HepG2 (cell line): Measurements from ENCODE around the gene ABCC1.

ENCODE experiments used
- CREB1 ChIP-seq, 2 experiments: fragments of 450-650 bp in 1 of 2; IDR thresholded peaks; 2 replicates each; pipeline ENCODE4 v1.6.1; 2016 to 2017; ENCODE audit warnings: control low read depth in 1 of 2, mild to moderate bottlenecking in 1 of 2, missing compliant biosample characterization in 1 of 2, missing genetic modification characterization in 1 of 2
- EZH2 ChIP-seq: conservative IDR thresholded peaks from 2 replicates; pipeline ENCODE4 v1.6.1; 2012; ENCODE audit warnings: mild to moderate bottlenecking, low read depth, low read length, moderate library complexity
- POLR2AphosphoS5 ChIP-seq: IDR thresholded peaks from 2 replicates; pipeline ENCODE4 v1.6.1; 2012; ENCODE audit warnings: low read depth, low read length
- ZSCAN5A ChIP-seq: sonication (generic); formaldehyde crosslinking; IDR thresholded peaks from 2 replicates; pipeline ENCODE4 v1.8.0; 2022; ENCODE audit warnings: mild to moderate bottlenecking, missing genetic modification reagents, borderline replicate concordance
- TF ChIP-seq, protein P1 (sequence below): sonication (generic); formaldehyde crosslinking; IDR thresholded peaks from 2 replicates; pipeline ENCODE4 v1.4.0; 2020; ENCODE audit warnings: low read depth, mild to moderate bottlenecking, missing genetic modification reagents
- TF ChIP-seq, protein P2 (sequence below): sonication (generic); formaldehyde crosslinking; IDR thresholded peaks from 2 replicates; pipeline ENCODE4 v1.5.1; 2020; ENCODE audit warnings: mild to moderate bottlenecking, missing genetic modification reagents, moderate library complexity

DNA sequence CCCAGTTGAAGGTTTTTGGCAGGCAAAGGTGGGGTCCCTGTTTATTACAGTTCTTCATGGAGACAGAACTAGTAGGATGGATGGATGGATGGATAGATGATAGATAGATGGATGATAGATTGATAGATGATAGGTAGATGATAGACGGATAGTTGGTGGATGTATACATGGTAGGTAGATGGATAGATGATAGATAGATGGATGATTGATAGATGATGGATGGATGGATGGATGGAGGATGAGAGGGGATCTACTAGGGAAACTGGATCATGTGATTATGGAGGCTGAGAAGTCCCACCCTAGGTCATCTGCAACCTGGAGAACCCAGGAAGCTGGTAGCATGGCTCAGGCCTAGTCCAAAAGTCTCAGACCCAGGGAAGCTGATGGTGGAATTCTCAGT is 88.6 kb downstream of the ABCC1 start:
- TF ChIP-seq EZH2 (no peak), CREB1 (IDR thresholded peaks at IDR 0.05) (no peak), CREB1 (CRISPR knock-in tag; IDR thresholded peaks at IDR 0.05) (no peak), ZSCAN5A (CRISPR knock-in tag) (no peak), POLR2AphosphoS5 (no peak)
- TF ChIP-seq, protein P1, sequence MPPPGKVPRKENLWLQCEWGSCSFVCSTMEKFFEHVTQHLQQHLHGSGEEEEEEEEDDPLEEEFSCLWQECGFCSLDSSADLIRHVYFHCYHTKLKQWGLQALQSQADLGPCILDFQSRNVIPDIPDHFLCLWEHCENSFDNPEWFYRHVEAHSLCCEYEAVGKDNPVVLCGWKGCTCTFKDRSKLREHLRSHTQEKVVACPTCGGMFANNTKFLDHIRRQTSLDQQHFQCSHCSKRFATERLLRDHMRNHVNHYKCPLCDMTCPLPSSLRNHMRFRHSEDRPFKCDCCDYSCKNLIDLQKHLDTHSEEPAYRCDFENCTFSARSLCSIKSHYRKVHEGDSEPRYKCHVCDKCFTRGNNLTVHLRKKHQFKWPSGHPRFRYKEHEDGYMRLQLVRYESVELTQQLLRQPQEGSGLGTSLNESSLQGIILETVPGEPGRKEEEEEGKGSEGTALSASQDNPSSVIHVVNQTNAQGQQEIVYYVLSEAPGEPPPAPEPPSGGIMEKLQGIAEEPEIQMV (CRISPR knock-in tag) = no peak
- TF ChIP-seq, protein P2, sequence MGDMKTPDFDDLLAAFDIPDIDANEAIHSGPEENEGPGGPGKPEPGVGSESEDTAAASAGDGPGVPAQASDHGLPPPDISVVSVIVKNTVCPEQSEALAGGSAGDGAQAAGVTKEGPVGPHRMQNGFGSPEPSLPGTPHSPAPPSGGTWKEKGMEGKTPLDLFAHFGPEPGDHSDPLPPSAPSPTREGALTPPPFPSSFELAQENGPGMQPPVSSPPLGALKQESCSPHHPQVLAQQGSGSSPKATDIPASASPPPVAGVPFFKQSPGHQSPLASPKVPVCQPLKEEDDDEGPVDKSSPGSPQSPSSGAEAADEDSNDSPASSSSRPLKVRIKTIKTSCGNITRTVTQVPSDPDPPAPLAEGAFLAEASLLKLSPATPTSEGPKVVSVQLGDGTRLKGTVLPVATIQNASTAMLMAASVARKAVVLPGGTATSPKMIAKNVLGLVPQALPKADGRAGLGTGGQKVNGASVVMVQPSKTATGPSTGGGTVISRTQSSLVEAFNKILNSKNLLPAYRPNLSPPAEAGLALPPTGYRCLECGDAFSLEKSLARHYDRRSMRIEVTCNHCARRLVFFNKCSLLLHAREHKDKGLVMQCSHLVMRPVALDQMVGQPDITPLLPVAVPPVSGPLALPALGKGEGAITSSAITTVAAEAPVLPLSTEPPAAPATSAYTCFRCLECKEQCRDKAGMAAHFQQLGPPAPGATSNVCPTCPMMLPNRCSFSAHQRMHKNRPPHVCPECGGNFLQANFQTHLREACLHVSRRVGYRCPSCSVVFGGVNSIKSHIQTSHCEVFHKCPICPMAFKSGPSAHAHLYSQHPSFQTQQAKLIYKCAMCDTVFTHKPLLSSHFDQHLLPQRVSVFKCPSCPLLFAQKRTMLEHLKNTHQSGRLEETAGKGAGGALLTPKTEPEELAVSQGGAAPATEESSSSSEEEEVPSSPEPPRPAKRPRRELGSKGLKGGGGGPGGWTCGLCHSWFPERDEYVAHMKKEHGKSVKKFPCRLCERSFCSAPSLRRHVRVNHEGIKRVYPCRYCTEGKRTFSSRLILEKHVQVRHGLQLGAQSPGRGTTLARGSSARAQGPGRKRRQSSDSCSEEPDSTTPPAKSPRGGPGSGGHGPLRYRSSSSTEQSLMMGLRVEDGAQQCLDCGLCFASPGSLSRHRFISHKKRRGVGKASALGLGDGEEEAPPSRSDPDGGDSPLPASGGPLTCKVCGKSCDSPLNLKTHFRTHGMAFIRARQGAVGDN (CRISPR knock-in tag) = no peak
